K562 (cell line): ENCODE data around the gene KRI1. TPM values are rescaled to one million over a fixed set of nuclear protein-coding genes. Genes with fewer than 3 reads are reported as not detected.

Experiments
- ATAC-seq: fragments of 200-7000 bp; cut with Tn5 transposase; 3 replicates; pipeline ENCODE4 v1.9.1; 2020; ENCODE audit warnings: moderate library complexity
- BruUV-seq: library from RNA; stranded (reverse); fragments of 400-500 nt; replicated peaks from 2 replicates; lab custom pipeline; 2021; lab: Mats Ljungman, UMichigan
- CTCF ChIA-PET: fragments of 300-600 bp; formaldehyde crosslinking; extraction: SDS; loops from one replicate; lab custom pipeline; 2021; ENCODE audit warnings: low intra/inter-chr PET ratio; lab: Yijun Ruan, JAX
- POLR2A ChIA-PET: fragments of 300-600, 350-650 bp; sonication (Branson Sonifier 250); formaldehyde crosslinking; extraction: SDS; loops from one replicate; lab custom pipeline; 2021; ENCODE audit warnings: antibody characterized with exemption, inconsistent platforms; lab: Yijun Ruan, JAX
- DNase-seq, 4 experiments: peaks; one replicate each; pipeline versions ENCODE4 v3.0.0 to v3.0.0-alpha.2; 2011 to 2018; ENCODE audit warnings: low spot score in 3 of 4, mixed read lengths in 3 of 4; ENCODE audit errors: extremely low read depth in 1 of 4
- FAIRE-seq: peaks from 2 replicates; lab custom pipeline; 2011; peaks lifted over from hg19 to GRCh38; lab: Jason Lieb, UNC
- H2AFZ ChIP-seq: 2 replicates; pipeline ENCODE4 v1.6.0; 2011; ENCODE audit warnings: low read depth, low read length, control low read depth, inconsistent platforms
- H3K27ac ChIP-seq: fragments of 200-600 bp; 3 replicates; pipeline ENCODE4 v1.8.0; 2011; ENCODE audit warnings: low read depth, mild to moderate bottlenecking, control low read depth, inconsistent platforms, low read length, moderate library complexity, mixed read lengths; ENCODE audit errors: extremely low read depth
- H3K27me3 ChIP-seq, 2 experiments: fragments of 300-600 bp in 1 of 2; 2 replicates in 1 of 2; 3 replicates in 1 of 2; pipeline versions ENCODE4 v1.6.0 to v1.8.0; 2011; ENCODE audit warnings: inconsistent platforms in 2 of 2, low read length in 2 of 2, mild to moderate bottlenecking in 1 of 2, mixed read lengths in 1 of 2, moderate library complexity in 1 of 2; ENCODE audit not compliant: control insufficient read depth in 2 of 2, insufficient read depth in 2 of 2
- H3K36me3 ChIP-seq: fragments of 300-600 bp; 3 replicates; pipeline ENCODE4 v1.8.0; 2011; ENCODE audit warnings: mild to moderate bottlenecking, low read length, inconsistent platforms; ENCODE audit not compliant: control insufficient read depth, insufficient read depth
- H3K4me1 ChIP-seq, 2 experiments: fragments of 200-600 bp in 1 of 2; replicated peaks in 1 of 2; 2 replicates in 1 of 2; 3 replicates in 1 of 2; pipeline versions ENCODE4 v1.5.1 to v1.8.0; 2011; ENCODE audit warnings: inconsistent platforms in 2 of 2, low read length in 2 of 2, mild to moderate bottlenecking in 1 of 2, mixed read lengths in 1 of 2, moderate library complexity in 1 of 2; ENCODE audit not compliant: control insufficient read depth in 2 of 2, insufficient read depth in 2 of 2
- H3K4me2 ChIP-seq: 2 replicates; pipeline ENCODE4 v1.6.1; 2011; ENCODE audit warnings: low read length, control low read depth, inconsistent platforms, mixed read lengths; ENCODE audit not compliant: insufficient read depth
- H3K4me3 ChIP-seq: fragments of 200-600 bp; sonication (generic), shearing (Covaris generic); 2 replicates; pipeline ENCODE4 v1.5.1; 2016; ENCODE audit warnings: control low read depth, inconsistent platforms
- H3K79me2 ChIP-seq: fragments of 200-600 bp; 3 replicates; pipeline ENCODE4 v1.8.0; 2011; ENCODE audit warnings: low read length, inconsistent platforms; ENCODE audit not compliant: control insufficient read depth, insufficient read depth
- H3K9ac ChIP-seq, 2 experiments: 2 replicates each; pipeline versions ENCODE4 v1.6.0 to v1.6.1; 2011; ENCODE audit warnings: low read depth in 2 of 2, low read length in 2 of 2, control low read depth in 1 of 2, inconsistent platforms in 1 of 2, mild to moderate bottlenecking in 1 of 2, mixed read lengths in 1 of 2; ENCODE audit not compliant: insufficient read depth in 1 of 2
- H3K9me1 ChIP-seq: one replicate; pipeline ENCODE4 v1.6.0; 2011; ENCODE audit warnings: inconsistent platforms, mild to moderate bottlenecking, low read length, moderate library complexity; ENCODE audit not compliant: control insufficient read depth, insufficient read depth
- H3K9me3 ChIP-seq: replicated peaks from 2 replicates; pipeline ENCODE4 v1.5.1; 2011; ENCODE audit warnings: low read depth, low read length, inconsistent platforms; ENCODE audit not compliant: control insufficient read depth, insufficient read depth
- H4K20me1 ChIP-seq: replicated peaks from 2 replicates; pipeline ENCODE4 v1.6.1; 2011; ENCODE audit warnings: low read length, inconsistent platforms, mixed read lengths; ENCODE audit not compliant: control insufficient read depth, insufficient read depth
- BRF2 ChIP-seq: IDR thresholded peaks from 3 replicates; pipeline ENCODE4 v1.6.1; 2011; ENCODE audit warnings: borderline replicate concordance, mild to moderate bottlenecking; ENCODE audit not compliant: insufficient read length, insufficient read depth
- OTX1 ChIP-seq: fragments of 450-650 bp; formaldehyde crosslinking; IDR thresholded peaks from 2 replicates; pipeline ENCODE4 v1.4.0; 2022; ENCODE audit warnings: mild to moderate bottlenecking
- WGBS: fragments of 100-300 bp; shearing (Covaris generic); methylation state at CpG from one replicate; pipeline ENCODE4 v1.1.6; 2016; ENCODE audit warnings: low coverage, mixed read lengths; ENCODE audit not compliant: insufficient coverage; ENCODE audit errors: missing lambda C conversion rate; 5-methylcytosine and 5-hydroxymethylcytosine counted together
- in situ Hi-C: fragments of 300-500 bp; cut with MboI; formaldehyde crosslinking; loops from 4 replicates; pipeline ENCODE4 v1.15.0; 2018; ENCODE audit warnings: inconsistent platforms, mixed read lengths
- intact Hi-C: fragments of 100-400 bp; cut with micrococcal nuclease; formaldehyde crosslinking; loops from 2 replicates; pipeline ENCODE4 v1.14.2; 2022
- polyA plus RNA-seq, 8 experiments: library from polyadenylated mRNA; depleted of rRNA in 4 of 8; stranded (reverse) in 5 of 8; unstranded in 3 of 8; fragments of >200 nt; fragmentation: Nextera tagmentation in 2 of 8; fragmentation: Illumina TruSeq in 1 of 8; extraction: Ambion mirVana in 2 of 8; extraction: Trizol in 1 of 8; gene quantifications; 2 replicates each; pipeline versions ENCODE4 v1.2.1 to v1.2.3, GENCODE V29; 2011 to 2014; ENCODE audit warnings: inconsistent platforms in 1 of 8, missing spikeins in 1 of 8
- total RNA-seq, 7 experiments: library from RNA; depleted of rRNA in 6 of 7; stranded (reverse); fragments of >200 nt in 6 of 7; fragmentation: Illumina TruSeq in 2 of 7; extraction: Trizol in 2 of 7; gene quantifications; 2 replicates each; pipeline versions ENCODE4 v1.2.1 to v1.2.3, GENCODE V29; 2011 to 2021; ENCODE audit warnings: low replicate concordance in 1 of 7
- TF ChIP-seq, protein P1 (sequence below): sonication (generic); formaldehyde crosslinking; IDR thresholded peaks from 2 replicates; pipeline ENCODE4 v1.8.0; 2022; ENCODE audit warnings: missing genetic modification reagents, mild to moderate bottlenecking, moderate library complexity, borderline replicate concordance
- TF ChIP-seq, protein P2 (sequence below), 2 experiments: IDR thresholded peaks in 1 of 2; conservative IDR thresholded peaks in 1 of 2; 2 replicates each; pipeline ENCODE4 v1.6.1; 2016; ENCODE audit warnings: low read depth in 2 of 2, mild to moderate bottlenecking in 1 of 2, missing compliant biosample characterization in 1 of 2, missing genetic modification characterization in 1 of 2, moderate library complexity in 1 of 2

Gene KRI1
- total and polyA plus RNA-seq, 9 of the 15 experiments (the other 6 are each of a cell fraction or from before 2014, with no cell fraction given) = 1.1 to 50.7 (median 24.7) TPM

DNA sequence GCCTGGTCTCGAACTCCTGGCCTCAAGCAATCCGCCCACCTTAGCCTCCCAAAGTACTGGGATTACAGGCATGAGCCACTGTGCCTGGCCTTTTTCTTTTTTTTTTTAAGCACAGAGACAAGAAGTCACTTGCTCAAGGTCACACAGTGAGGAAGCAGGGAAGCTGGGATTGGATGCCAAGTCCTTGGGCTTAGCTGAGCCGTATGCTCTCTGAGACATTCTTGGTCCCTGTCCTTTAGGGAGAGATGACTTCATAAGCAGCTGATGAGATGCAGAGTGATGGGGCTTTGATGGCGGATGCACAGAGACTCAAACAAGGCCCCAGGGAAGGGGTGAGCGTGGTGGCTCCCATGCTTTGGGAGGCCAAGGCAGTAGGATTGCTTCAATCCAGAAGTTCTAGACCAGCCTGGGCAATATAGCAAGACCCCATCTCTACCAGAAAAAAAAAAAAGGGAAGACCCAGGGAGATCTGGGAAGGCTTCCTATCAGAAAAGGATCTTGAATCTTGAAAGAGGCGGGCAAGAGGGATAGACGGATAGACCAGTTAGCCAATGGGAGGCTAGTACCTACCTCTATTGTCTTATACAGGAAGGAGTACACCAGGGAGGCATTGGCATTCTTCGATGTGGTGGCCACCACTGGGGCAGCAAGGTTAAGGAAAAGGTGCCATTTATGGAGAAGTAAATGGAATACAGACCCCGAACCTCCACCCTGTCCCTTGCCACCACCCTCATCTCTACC is 17.4 kb upstream of the KRI1 start:
- DNase-seq (peak in 1 of 4 experiments; percentile 32), FAIRE-seq (no peak), ATAC-seq (no peak)
- peak overlapping the region in 1 of 2 experiments; percentile 11; a peak in 2 of 4 replicates for H3K9ac ChIP-seq
- ChIA-PET CTCF (interaction anchor here (0.6 to 3.1 kb wide), 3 partner anchors 61 to 554 kb away, joined by 3 to 50 read pairs (median 12); partner anchors contain the start of gene QTRT1), POLR2A (interaction anchor here (0.6 kb wide), 1 partner anchor 83 kb away, joined by 3 read pairs; no protein-coding TSS in a partner anchor)
- H3K27me3 ChIP-seq = peaks cover 0 to 10% of the 10 kb centered on the region in 2 experiments; a peak in 2 of 5 replicates
- no peak overlapping the region for H3K27ac ChIP-seq
- no peak overlapping the region for H3K4me2 ChIP-seq
- H3K9me3 ChIP-seq = no peaks in the 10 kb centered on the region
- H4K20me1 ChIP-seq = no peaks in the 10 kb centered on the region
- H3K9me1 ChIP-seq = peaks cover 2% of the 10 kb centered on the region
- WGBS = 45% methylated on average over 9 of the region's 9 CpGs
- no peak overlapping the region for H3K4me3 ChIP-seq
- intact Hi-C loops (loop anchor here (5.0 kb wide), 1 partner anchor 41 kb away; the partner anchor contains the start of gene ATG4D), in situ Hi-C loops (loop anchor here (5.0 kb wide), 2 partner anchors 59 to 114 kb away; no protein-coding TSS in a partner anchor)
- H3K4me1 ChIP-seq = peaks cover 8 to 16% of the 10 kb centered on the region in 2 experiments; a peak in 4 of 5 replicates
- H3K36me3 ChIP-seq = no peaks in the 10 kb centered on the region
- 0 out of 2 replicates have a peak overlapping the region, but pooled peaks have one; percentile 53 for H2AFZ ChIP-seq
- BruUV-seq = no TSS peak
- no peaks in the 10 kb centered on the region for H3K79me2 ChIP-seq
- TF ChIP-seq, protein P1, sequence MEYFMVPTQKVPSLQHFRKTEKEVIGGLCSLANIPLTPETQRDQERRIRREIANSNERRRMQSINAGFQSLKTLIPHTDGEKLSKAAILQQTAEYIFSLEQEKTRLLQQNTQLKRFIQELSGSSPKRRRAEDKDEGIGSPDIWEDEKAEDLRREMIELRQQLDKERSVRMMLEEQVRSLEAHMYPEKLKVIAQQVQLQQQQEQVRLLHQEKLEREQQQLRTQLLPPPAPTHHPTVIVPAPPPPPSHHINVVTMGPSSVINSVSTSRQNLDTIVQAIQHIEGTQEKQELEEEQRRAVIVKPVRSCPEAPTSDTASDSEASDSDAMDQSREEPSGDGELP (CRISPR knock-in tag) = 0 out of 2 replicates have a peak, but pooled peaks have one; percentile 20
- TF ChIP-seq OTX1 (CRISPR knock-in tag) = no peak
- TF ChIP-seq BRF2 = no peak
- TF ChIP-seq, protein P2, sequence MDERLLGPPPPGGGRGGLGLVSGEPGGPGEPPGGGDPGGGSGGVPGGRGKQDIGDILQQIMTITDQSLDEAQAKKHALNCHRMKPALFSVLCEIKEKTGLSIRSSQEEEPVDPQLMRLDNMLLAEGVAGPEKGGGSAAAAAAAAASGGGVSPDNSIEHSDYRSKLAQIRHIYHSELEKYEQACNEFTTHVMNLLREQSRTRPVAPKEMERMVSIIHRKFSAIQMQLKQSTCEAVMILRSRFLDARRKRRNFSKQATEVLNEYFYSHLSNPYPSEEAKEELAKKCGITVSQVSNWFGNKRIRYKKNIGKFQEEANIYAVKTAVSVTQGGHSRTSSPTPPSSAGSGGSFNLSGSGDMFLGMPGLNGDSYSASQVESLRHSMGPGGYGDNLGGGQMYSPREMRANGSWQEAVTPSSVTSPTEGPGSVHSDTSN (CRISPR knock-in tag; IDR thresholded peaks at IDR 0.05; ENCODE audit: low read depth) = peak; percentile 23; the same call in 1 of the 2 replicates
- TF ChIP-seq, protein P2 (tag; conservative IDR thresholded peaks at IDR 0.05; ENCODE audit: low read depth) = peak; percentile 67
